Measurements from ENCODE around the gene ATXN7L1. TPM values are rescaled to one million over a fixed set of nuclear protein-coding genes. Genes with fewer than 3 reads are reported as not detected.

The ATXN7L1 gene
- total and polyA plus RNA-seq, 9 donors: 5.0 to 17.6 (median 11.4) TPM

DNA sequence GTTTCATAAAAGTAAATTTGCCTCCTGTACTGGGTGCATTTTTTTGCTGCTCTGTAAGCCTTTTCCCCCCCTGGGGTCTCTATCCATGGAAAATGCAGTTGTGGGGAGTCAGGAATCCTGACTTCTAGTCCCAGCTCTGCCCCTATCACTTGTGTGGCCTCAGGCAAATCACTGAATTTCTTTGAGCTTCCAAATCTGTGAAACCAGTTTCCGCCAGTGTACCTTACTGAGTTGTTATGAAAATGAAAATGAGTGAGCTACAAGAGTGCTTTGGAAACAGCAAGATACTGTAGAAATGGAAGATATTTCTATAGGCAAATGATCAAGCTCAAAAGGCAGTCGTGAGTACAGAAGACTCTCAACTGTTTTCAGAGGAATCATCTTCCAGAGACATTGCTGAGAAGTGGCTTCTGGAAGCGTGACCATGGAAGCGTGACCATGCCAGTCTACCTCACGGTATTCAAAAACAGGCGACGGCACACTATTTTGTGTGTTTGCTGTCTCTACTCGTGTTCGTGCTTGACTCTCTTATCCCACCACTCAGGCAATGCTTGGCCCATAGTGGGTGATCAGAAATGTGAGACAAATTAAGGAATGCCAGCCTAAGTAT, 107.4 kb downstream of the ATXN7L1 start:
- no peaks in the 10 kb centered on the region for H3K36me3 ChIP-seq
- DNase-seq: no peak
- no peak overlapping the region for H3K4me3 ChIP-seq
- no peaks in the 10 kb centered on the region for H3K9me3 ChIP-seq
- no peaks in the 10 kb centered on the region for H3K27me3 ChIP-seq
- H3K27ac ChIP-seq: no peak overlapping the region
- TF ChIP-seq, protein P1, sequence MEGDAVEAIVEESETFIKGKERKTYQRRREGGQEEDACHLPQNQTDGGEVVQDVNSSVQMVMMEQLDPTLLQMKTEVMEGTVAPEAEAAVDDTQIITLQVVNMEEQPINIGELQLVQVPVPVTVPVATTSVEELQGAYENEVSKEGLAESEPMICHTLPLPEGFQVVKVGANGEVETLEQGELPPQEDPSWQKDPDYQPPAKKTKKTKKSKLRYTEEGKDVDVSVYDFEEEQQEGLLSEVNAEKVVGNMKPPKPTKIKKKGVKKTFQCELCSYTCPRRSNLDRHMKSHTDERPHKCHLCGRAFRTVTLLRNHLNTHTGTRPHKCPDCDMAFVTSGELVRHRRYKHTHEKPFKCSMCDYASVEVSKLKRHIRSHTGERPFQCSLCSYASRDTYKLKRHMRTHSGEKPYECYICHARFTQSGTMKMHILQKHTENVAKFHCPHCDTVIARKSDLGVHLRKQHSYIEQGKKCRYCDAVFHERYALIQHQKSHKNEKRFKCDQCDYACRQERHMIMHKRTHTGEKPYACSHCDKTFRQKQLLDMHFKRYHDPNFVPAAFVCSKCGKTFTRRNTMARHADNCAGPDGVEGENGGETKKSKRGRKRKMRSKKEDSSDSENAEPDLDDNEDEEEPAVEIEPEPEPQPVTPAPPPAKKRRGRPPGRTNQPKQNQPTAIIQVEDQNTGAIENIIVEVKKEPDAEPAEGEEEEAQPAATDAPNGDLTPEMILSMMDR (IDR thresholded peaks at IDR 0.05): no peak
- TF ChIP-seq EP300 (IDR thresholded peaks at IDR 0.05) (no peak), POLR2A (IDR thresholded peaks at IDR 0.05) (no peak)
- intact Hi-C loops (cut with DNase I): loop anchor here in 3 of 4 donors (5.0 to 10.0 kb wide), 4 partner anchors 106 to 278 kb away; partner anchors contain the start of gene ATXN7L1 (in 1 of the 3)
- 96 to 98% (median 97%) methylated on average over 9 of the region's 9 CpGs for WGBS, 3 donors
- H3K4me1 ChIP-seq (ENCODE audit: insufficient read depth): peaks cover 5% of the 10 kb centered on the region

DNA sequence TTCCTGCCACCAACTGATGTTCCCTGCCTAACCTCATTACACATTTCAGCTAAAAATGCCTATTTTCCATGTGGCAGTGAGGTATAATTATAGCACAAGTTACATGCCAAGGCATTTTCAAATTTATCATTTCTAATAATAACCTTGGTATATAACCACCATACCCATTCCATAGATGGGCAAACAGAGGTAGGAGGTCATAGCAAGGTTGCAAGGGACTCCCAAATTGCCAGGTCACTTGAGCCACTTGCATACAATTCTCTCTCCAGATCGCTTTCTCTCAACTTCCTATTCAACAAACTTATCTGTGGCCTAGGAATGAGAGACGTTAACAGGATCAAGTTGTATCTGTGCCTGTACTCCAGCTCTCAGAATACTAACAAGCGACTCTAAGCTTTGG, 108.3 kb downstream of the ATXN7L1 start:
- WGBS, 3 donors: 66 to 80% (median 72%) methylated on average over 3 of the region's 3 CpGs
- Histone ChIP-seq H3K4me1 (ENCODE audit: insufficient read depth) (peaks cover 5% of the 10 kb centered on the region), H3K9me3 (no peaks in the 10 kb centered on the region), H3K27me3 (no peaks in the 10 kb centered on the region), H3K36me3 (no peaks in the 10 kb centered on the region), H3K27ac (no peak overlapping the region), H3K4me3 (no peak overlapping the region)
- intact Hi-C loops (cut with DNase I): loop anchor here in 3 of 4 donors (5.0 to 10.0 kb wide), 4 partner anchors 107 to 279 kb away; partner anchors contain the start of gene ATXN7L1 (in 1 of the 3)
- DNase-seq: no peak
- TF ChIP-seq, protein P1 (IDR thresholded peaks at IDR 0.05): no peak
- TF ChIP-seq EP300 (IDR thresholded peaks at IDR 0.05) (no peak), POLR2A (IDR thresholded peaks at IDR 0.05) (no peak)

DNA sequence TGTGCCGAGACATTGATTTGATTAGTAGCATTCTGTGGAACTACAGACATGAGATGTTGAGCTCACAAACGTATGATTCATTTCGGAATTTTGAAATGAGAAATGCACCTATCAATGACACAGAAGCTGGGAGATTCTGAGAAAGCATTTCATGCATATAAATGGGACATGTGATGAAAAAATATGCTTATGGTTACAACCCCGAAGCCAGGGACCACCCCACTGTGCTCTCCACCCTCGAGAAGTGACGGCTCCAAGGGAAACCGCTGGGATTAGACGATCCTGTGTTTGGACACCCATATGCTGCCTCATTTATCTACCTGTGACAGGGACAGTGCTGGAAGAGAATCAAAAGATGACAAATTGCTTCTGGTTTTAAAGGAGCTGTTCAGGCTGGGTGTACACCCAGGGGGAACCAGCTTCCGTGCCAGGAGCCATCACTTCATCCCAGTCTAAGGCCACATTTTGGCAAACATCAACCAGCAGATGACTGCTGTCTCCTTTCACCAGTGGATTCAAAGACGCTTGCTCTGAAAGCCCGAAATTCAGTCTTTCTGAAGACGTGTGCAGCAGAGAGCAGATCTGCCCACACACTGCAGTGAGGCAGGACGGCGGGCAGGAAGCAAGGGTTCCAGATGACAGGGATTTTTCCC, 109.9 kb downstream of the ATXN7L1 start:
- Histone ChIP-seq H3K36me3 (no peaks in the 10 kb centered on the region), H3K9me3 (no peaks in the 10 kb centered on the region), H3K4me3 (no peak overlapping the region), H3K27me3 (no peaks in the 10 kb centered on the region), H3K27ac (no peak overlapping the region), H3K4me1 (ENCODE audit: insufficient read depth) (peaks cover 5% of the 10 kb centered on the region)
- no peak for DNase-seq
- TF ChIP-seq EP300 (IDR thresholded peaks at IDR 0.05) (no peak), POLR2A (IDR thresholded peaks at IDR 0.05) (no peak)
- TF ChIP-seq, protein P1 (IDR thresholded peaks at IDR 0.05): no peak
- intact Hi-C loops (cut with DNase I): loop anchor here in 3 of 4 donors (5.0 to 10.0 kb wide), 4 partner anchors 108 to 281 kb away; partner anchors contain the start of gene ATXN7L1 (in 1 of the 3)
- 93 to 95% (median 94%) methylated on average over 14 of the region's 14 CpGs for WGBS, 3 donors

DNA sequence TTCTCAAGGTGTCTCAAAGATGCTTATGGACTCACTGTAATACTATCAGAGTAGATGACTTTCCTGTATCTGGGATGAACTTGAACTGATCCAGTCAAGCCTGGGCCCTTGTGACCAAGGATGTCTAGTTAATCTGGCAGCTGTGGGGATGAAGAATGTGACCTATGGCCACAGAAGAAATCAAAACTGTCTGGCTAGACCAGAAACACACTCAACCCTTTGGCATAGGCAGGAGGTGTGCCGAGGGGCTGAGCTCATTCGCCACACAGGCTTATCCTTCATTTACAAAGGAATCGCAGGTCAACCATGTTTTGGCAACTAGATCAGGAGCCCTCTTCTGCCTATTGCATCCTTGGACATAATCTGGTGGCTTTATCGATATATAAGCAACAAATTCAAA, 110.6 kb downstream of the ATXN7L1 start:
- peaks cover 5% of the 10 kb centered on the region for H3K4me1 ChIP-seq (ENCODE audit: insufficient read depth)
- WGBS, 3 donors: 92 to 95% (median 94%) methylated on average over 4 of the region's 4 CpGs
- no peak for DNase-seq

More for the DNA sequence above, 110.6 kb downstream of the ATXN7L1 start:
- H3K36me3 ChIP-seq: no peaks in the 10 kb centered on the region
- intact Hi-C loops (cut with DNase I): loop anchor here in 3 of 4 donors (5.0 to 10.0 kb wide), 4 partner anchors 109 to 281 kb away; partner anchors contain the start of gene ATXN7L1 (in 1 of the 3)
- H3K9me3 ChIP-seq: no peaks in the 10 kb centered on the region
- H3K27ac ChIP-seq: no peak overlapping the region
- no peaks in the 10 kb centered on the region for H3K27me3 ChIP-seq
- no peak overlapping the region for H3K4me3 ChIP-seq
- TF ChIP-seq POLR2A (IDR thresholded peaks at IDR 0.05) (no peak), EP300 (IDR thresholded peaks at IDR 0.05) (no peak)
- TF ChIP-seq, protein P1 (IDR thresholded peaks at IDR 0.05): no peak
